ENCODE data around the gene MOB3A. TPM values are rescaled to one million over a fixed set of nuclear protein-coding genes. Genes with fewer than 3 reads are reported as not detected.

The MOB3A gene
- total RNA-seq, 1 donor from 2014 or later = 17.5 TPM

- ATAC-seq = no peak
- intact Hi-C loops (cut with micrococcal nuclease) = no loop called here
- DNase-seq = peak; percentile 77
Measured at GRCh38 chr19:2051773-2052704, 44.1 kb downstream of the MOB3A start.

- intact Hi-C loops (cut with micrococcal nuclease) = no loop called here
- ATAC-seq (peak; percentile 69), DNase-seq (peak; percentile 98)
Measured at GRCh38 chr19:2050991-2051772, 44.9 kb downstream of the MOB3A start, which contains the start of gene MKNK2. Gene MKNK2 (minus strand): TSS chr19:2051244. CDS start chr19:2050851, 393 bp downstream.

GRCh38 chr19:2050349-2050990 is 45.7 kb downstream of the MOB3A start:
- intact Hi-C loops (cut with micrococcal nuclease) = no loop called here
- peak; percentile 58 for DNase-seq
- ATAC-seq = peak; percentile 1

GRCh38 chr19:2049741-2050348 is 46.3 kb downstream of the MOB3A start:
- intact Hi-C loops (cut with micrococcal nuclease) = no loop called here
- peak; percentile 88 for DNase-seq
- ATAC-seq = peak; percentile 72

GRCh38 chr19:2048959-2049740 is 47.0 kb downstream of the MOB3A start:
- peak; percentile 64 for DNase-seq
- intact Hi-C loops (cut with micrococcal nuclease) = no loop called here
- peak; percentile 4 for ATAC-seq

- DNase-seq (peak; percentile 29), ATAC-seq (no peak)
- intact Hi-C loops (cut with micrococcal nuclease) = no loop called here
Measured at GRCh38 chr19:2048104-2048958, 47.8 kb downstream of the MOB3A start.

- ATAC-seq (no peak), DNase-seq (peak; percentile 73)
- intact Hi-C loops (cut with micrococcal nuclease) = no loop called here
Measured at GRCh38 chr19:2047449-2048103, 48.5 kb downstream of the MOB3A start.

GRCh38 chr19:2047076-2047448 is 49.1 kb downstream of the MOB3A start:
- DNase-seq = no peak
- intact Hi-C loops (cut with micrococcal nuclease) = no loop called here
- ATAC-seq = no peak

GRCh38 chr19:2046046-2046907 is 49.8 kb downstream of the MOB3A start:
- DNase-seq (peak; percentile 34), ATAC-seq (no peak)
- intact Hi-C loops (cut with micrococcal nuclease) = no loop called here

GRCh38 chr19:2045501-2046045 is 50.6 kb downstream of the MOB3A start:
- ATAC-seq = no peak
- DNase-seq = peak; percentile 66
- intact Hi-C loops (cut with micrococcal nuclease) = no loop called here

GRCh38 chr19:2044709-2045500 is 51.2 kb downstream of the MOB3A start:
- intact Hi-C loops (cut with micrococcal nuclease) = no loop called here
- peak; percentile 30 for DNase-seq

GRCh38 chr19:2043961-2044708 is 52.0 kb downstream of the MOB3A start:
- DNase-seq = peak; percentile 60
- intact Hi-C loops (cut with micrococcal nuclease) = no loop called here
- ATAC-seq = no peak

More at GRCh38 chr19:2044709-2045500, 51.2 kb downstream of the MOB3A start:
- ATAC-seq = no peak

GRCh38 chr19:2043251-2043641 is 52.9 kb downstream of the MOB3A start:
- DNase-seq (peak; percentile 23), ATAC-seq (peak; percentile 5)
- intact Hi-C loops (cut with micrococcal nuclease) = no loop called here

GRCh38 chr19:2042485-2043250 is 53.5 kb downstream of the MOB3A start:
- ATAC-seq = peak; percentile 2
- DNase-seq = peak; percentile 61

More at GRCh38 chr19:2042485-2043250, 53.5 kb downstream of the MOB3A start:
- intact Hi-C loops (cut with micrococcal nuclease) = no loop called here
